Astrocyte of the cerebellum (primary cell): ENCODE measurements around the gene NSD2.
"Not testable (repeated sequence)": the region's sequence is repeated elsewhere in the genome, so short reads cannot be mapped to it uniquely, and the experiment has no call there.

Experiments
- DNase-seq: peaks from one replicate; pipeline ENCODE4 v3.0.0-alpha.2; 2011; ENCODE audit warnings: low read depth
- H3K4me3 ChIP-seq: 2 replicates; pipeline ENCODE4 v1.5.1; 2011; ENCODE audit warnings: mild to moderate bottlenecking, low read depth, low read length, moderate library complexity
- in situ Hi-C: cut with HindIII; loops from 2 replicates; pipeline ENCODE4 v1.10.0; 2017; ENCODE audit warnings: low sequenced_read_pairs
- TF ChIP-seq, protein P1 (sequence below): IDR thresholded peaks from 2 replicates; pipeline ENCODE4 v1.5.1; 2012; ENCODE audit warnings: low read length, low read depth, moderate library complexity, mild to moderate bottlenecking; ENCODE audit errors: missing control alignments

NSD2 gene

DNA sequence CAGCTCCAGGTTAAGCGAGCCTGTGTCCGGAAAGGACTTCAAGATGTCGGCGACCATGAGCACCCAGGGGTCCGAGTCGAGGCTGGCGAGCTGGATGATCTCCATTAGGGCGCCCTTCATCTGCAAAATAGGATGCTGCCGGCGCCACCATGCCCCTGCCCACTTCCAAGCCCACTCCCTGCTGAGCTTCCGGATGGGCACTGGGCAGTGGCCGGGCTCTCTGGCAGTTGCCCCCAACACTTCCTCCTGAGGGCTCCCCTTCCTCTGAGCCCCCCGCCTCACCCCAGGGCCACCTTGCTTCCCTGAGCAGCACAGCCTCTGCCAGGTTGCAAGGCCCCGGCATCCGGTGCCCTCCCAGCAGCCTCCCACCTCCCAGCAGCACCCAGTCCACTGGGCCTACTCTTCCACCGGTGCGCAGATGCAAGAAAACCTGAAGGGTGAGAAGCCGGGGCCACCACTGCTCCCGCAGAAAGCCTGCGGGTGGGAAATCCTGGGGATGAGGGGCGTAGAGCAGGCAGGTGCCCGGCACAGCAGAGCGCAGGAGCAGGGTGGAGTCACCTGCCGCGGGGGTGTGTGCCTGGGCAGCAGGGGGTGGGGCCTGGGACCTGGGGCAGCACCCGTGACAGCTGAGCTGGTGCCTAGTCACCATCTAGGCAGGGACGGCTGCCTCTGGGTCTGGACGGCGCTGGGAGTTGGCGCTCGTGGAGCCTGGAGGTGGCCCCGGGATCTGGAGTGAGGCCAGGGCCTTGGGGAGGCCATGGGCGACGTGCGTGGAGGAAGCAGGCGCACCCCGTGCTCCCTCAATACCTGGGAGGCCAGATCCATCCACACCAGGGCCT lies 120.6 kb downstream of the NSD2 start:
- no peak overlapping the region for H3K4me3 ChIP-seq
- DNase-seq = no peak
- in situ Hi-C loops = no loop called here
- TF ChIP-seq, protein P1, sequence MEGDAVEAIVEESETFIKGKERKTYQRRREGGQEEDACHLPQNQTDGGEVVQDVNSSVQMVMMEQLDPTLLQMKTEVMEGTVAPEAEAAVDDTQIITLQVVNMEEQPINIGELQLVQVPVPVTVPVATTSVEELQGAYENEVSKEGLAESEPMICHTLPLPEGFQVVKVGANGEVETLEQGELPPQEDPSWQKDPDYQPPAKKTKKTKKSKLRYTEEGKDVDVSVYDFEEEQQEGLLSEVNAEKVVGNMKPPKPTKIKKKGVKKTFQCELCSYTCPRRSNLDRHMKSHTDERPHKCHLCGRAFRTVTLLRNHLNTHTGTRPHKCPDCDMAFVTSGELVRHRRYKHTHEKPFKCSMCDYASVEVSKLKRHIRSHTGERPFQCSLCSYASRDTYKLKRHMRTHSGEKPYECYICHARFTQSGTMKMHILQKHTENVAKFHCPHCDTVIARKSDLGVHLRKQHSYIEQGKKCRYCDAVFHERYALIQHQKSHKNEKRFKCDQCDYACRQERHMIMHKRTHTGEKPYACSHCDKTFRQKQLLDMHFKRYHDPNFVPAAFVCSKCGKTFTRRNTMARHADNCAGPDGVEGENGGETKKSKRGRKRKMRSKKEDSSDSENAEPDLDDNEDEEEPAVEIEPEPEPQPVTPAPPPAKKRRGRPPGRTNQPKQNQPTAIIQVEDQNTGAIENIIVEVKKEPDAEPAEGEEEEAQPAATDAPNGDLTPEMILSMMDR = no peak

DNA sequence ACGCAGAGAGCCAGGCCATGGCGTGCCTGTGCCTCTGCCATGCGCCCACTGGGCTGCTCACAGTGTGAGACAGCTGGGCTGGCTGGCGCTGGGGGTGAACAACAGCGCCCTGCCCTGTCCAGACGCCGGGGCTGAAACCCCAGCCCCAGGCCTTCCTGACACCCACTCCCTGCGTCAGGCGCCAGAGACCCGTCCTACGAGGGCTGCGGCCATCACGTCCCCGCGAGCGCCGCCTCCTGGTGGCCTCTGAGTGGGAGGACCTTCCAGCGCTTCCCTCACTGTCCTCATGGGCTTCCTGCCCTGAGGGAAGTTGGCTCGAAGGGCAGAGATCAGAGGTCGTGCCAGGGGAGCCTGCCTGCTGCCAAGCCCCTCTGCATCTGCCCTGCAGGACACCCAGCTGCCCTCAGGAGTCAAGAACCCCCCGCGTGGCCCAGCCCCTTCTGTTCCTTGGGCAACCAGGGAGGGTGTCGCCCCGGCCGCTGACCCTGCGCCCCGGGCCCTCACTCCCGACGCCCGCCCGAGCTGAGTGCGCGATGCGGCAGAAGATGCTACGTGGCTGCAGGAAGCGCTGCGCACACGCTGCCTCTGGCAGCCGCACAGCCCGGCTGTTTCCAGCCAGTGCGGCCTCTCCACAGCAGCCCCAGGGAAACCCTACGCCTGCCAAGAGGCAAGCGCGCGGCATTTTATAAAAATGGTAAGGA lies 121.4 kb downstream of the NSD2 start:
- TF ChIP-seq, protein P1 = peak; percentile 29
- in situ Hi-C loops = no loop called here
- no peak overlapping the region for H3K4me3 ChIP-seq
- DNase-seq = no peak

DNA sequence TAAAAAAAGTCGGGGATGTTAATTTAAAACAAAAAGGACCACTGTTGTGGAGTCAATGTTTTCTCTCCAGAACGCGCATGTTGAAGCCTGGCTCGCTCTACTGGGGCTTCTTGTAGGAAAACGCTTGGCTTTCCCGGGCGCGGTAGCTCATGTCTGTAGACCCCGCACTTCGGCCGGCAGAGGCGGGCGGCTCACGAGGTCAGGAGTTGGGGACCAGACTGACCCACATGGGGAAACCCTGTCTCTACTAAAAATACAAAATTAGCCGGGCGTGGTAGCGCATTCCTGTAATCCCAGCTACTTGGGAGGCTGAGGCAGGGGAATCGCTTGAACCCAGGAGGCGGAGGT lies 122.0 kb downstream of the NSD2 start:
- H3K4me3 ChIP-seq = no peak overlapping the region
- in situ Hi-C loops = no loop called here
- TF ChIP-seq, protein P1 = no peak
- DNase-seq = no peak

DNA sequence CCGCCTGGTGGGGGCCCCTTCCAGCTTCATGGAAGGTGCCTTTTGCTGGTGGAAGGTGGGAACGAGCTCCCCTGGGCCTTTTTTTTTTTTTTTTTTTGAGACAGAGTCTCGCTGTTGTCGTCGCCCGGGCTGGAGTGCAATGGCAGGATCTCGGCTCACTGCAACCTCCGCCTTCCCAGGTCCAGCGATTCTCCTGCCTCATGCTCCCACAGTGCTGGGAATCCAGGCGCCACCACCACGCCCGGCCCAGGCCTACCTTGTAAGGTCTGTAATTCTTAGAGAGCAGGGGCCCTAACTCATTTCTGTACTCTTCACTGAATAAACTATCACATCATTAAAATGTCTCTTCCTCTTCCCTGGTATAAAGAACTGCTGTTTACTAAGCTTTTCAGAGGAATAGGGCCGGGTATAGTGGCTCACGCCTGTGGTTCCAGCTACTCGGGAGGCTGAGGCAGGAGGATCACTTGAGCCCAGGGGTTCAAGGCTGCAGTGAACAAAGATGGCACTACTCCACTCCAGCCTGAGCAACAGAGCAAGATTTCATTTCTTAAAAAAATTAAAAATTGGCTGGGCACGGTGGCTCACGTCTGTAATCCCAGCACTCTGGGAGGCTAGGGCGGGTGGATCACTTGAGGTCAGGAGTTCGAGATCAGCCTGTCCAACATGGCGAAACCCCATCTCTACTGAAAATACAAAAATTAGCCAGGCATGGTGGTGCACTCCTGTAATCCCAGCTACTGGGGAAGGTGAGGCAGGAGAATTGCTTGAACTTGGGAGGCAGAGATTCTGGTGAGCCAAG lies 122.7 kb downstream of the NSD2 start:
- H3K4me3 ChIP-seq, DNase-seq, in situ Hi-C loops: not testable (repeated sequence)

DNA sequence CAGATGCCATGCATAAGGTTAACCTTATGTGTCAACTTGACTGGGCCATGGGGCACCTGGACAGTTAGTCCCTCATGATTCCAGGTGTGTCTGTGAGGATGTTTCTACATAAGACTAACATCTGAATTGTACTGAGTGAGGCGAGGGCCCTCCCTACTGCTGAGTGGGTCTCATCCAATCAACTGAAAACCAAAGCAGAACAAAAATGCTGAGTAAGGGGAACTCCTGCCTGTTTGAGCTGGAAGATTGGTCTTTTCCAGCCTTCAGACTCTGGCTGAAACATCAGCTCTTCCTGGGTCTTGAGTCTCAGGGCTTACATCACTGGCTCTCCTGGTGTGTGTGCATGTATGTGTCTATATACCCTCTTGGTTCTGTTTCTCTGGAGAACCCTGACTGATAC lies 123.7 kb downstream of the NSD2 start:
- in situ Hi-C loops = no loop called here
- H3K4me3 ChIP-seq = no peak overlapping the region
- no peak for DNase-seq
- TF ChIP-seq, protein P1 = no peak

DNA sequence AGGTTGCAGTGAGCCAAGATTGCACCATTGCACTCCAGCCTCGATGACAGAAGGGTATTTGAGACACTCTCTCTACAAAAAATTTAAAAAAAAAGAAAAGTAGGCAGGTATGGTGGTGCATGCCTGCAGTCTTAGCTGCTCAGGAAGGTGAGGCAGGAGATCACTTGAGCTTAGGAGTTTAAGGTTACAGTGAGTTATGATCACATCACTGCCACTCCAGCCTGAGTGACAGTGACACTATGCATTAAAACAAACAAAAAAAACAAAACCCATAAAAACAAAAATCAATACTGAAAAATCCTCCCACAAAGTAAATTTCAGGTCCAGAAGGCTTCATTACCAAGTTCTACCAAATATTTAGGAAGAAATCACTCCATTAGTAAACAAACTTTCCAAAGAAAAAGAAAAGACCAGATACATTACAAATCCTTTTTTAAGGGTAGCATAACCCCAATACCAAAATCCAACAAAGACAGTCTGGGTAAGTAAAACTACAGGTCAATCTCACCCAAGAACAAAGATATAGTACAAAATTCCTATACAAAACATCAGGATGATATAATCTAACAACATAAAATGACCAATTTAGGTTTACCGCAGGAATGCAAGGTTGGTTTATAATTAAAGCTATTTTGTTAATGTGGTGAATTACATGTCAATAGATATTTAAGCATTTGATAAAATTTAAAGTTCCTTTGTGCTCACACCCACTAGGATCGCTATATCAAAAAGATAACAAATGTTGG lies 125.8 kb downstream of the NSD2 start:
- TF ChIP-seq, protein P1 = no peak
- no peak for DNase-seq
- H3K4me3 ChIP-seq = no peak overlapping the region
- in situ Hi-C loops = no loop called here
